GM10266 (cell line): Measurements from ENCODE around the gene RAB34.
"Not testable (repeated sequence)": the region's sequence is repeated elsewhere in the genome, so short reads cannot be mapped to it uniquely, and the experiment has no call there.

ENCODE experiments used
- DNase-seq: peaks from one replicate; pipeline ENCODE4 v3.0.0; 2012; ENCODE audit errors: extremely low spot score
- TF ChIP-seq, protein P1 (sequence below): IDR thresholded peaks from 2 replicates; pipeline ENCODE4 v1.5.1; 2012; ENCODE audit warnings: mild to moderate bottlenecking, low read depth; ENCODE audit not compliant: control insufficient read depth, insufficient read depth; ENCODE audit errors: missing control alignments

RAB34 gene

GRCh38 chr17:28723159-28723835, 5.6 kb upstream of the RAB34 start:
- DNase-seq = no peak
- TF ChIP-seq, protein P1, sequence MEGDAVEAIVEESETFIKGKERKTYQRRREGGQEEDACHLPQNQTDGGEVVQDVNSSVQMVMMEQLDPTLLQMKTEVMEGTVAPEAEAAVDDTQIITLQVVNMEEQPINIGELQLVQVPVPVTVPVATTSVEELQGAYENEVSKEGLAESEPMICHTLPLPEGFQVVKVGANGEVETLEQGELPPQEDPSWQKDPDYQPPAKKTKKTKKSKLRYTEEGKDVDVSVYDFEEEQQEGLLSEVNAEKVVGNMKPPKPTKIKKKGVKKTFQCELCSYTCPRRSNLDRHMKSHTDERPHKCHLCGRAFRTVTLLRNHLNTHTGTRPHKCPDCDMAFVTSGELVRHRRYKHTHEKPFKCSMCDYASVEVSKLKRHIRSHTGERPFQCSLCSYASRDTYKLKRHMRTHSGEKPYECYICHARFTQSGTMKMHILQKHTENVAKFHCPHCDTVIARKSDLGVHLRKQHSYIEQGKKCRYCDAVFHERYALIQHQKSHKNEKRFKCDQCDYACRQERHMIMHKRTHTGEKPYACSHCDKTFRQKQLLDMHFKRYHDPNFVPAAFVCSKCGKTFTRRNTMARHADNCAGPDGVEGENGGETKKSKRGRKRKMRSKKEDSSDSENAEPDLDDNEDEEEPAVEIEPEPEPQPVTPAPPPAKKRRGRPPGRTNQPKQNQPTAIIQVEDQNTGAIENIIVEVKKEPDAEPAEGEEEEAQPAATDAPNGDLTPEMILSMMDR = no peak

DNA sequence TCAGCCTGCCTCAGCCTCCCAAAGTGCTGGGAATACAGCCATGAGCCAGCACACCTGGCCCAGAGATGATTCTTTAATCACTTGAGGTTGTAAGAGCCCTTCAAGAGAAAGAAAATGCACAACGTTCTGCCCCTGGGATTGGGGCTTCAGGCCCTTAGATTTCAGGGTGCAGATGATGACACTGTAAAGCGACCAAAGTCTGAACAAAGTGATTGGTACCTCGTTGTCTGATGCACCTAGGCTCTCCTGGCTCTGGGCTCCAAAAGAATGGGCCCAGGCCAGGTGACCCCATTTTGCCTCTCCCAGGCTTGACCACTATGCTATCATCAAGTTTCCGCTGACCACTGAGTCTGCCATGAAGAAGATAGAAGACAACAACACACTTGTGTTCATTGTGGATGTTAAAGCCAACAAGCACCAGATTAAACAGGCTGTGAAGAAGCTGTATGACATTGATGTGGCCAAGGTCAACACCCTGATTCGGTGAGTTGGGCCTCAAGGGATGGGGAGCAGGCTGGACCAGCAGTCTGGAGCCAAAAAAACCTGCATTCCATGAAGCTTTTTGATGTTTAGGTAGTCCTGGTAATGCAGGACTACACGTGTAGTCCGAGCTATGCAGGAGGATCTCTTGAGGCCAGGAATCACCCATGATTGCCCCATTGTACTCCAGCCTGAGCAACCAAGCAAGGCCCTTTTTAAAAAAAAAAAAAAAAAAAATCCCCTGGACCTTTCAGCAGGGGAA, 4.9 kb upstream of the RAB34 start:
- DNase-seq = no peak
- TF ChIP-seq, protein P1 = no peak

DNA sequence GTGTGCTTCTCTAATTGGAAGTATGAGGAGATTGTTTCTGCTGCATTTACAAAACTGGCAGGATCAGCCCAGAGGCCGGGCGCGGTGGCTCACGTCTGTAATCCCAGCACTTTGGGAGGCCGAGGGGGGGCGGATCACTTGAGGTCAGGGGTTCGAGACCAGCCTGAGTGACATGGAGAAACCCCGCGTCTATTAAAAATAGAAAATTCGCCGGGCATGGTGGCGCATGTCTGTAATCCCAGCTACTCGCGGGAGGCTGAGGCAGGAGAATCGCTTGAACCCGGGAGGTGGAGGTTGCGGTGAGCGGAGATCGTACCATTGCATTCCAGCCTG, 3.3 kb upstream of the RAB34 start:
- not testable (repeated sequence) for DNase-seq

GRCh38 chr17:28720247-28720996, 2.8 kb upstream of the RAB34 start:
- DNase-seq = no peak
- TF ChIP-seq, protein P1 = no peak

DNA sequence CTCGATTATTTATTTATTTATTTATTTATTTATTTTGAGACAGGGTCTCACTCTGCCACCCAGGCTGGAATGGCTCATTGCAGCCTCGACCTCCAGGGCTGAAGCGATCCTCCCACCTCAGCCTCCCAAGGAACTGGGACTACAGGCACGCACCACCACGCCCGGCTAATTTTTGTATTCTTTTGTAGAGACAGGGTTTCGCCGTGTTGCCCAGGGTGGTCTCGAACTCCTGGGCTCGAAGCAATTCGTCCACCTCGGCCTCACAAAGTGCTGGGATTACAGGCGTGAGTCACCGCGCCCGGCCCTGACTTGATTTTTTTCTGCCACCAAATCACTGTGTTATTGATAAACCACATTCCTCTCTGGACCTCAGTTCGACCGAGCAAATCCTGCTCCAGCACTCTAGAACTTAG, 1.4 kb upstream of the RAB34 start:
- TF ChIP-seq, protein P1 = no peak

GRCh38 chr17:28718333-28719020, 809 bp upstream of the RAB34 start:
- TF ChIP-seq, protein P1 = no peak

More for the DNA sequence above, 1.4 kb upstream of the RAB34 start:
- DNase-seq = no peak

GRCh38 chr17:28716740-28717577, 709 bp downstream of the RAB34 start:
- no peak for DNase-seq
- TF ChIP-seq, protein P1 = no peak

More at GRCh38 chr17:28718333-28719020, 809 bp upstream of the RAB34 start:
- no peak for DNase-seq
